DND-41 (cell line): Measurements from ENCODE around the gene HM13.

Source experiments
- EZH2 ChIP-seq: IDR thresholded peaks from 3 replicates; pipeline ENCODE4 v1.6.1; 2012; ENCODE audit warnings: borderline replicate concordance, low read depth, mild to moderate bottlenecking, moderate library complexity, low read length, inconsistent platforms; ENCODE audit not compliant: severe bottlenecking
- TF ChIP-seq, protein P1 (sequence below): IDR thresholded peaks from 2 replicates; pipeline ENCODE4 v1.5.1; 2012; ENCODE audit warnings: borderline replicate concordance, low read length, moderate library complexity, mild to moderate bottlenecking; ENCODE audit not compliant: poor library complexity, severe bottlenecking; ENCODE audit errors: extremely low read depth

GRCh38 chr20:31536575-31536974 is 22.3 kb downstream of the HM13 start:
- TF ChIP-seq, protein P1, sequence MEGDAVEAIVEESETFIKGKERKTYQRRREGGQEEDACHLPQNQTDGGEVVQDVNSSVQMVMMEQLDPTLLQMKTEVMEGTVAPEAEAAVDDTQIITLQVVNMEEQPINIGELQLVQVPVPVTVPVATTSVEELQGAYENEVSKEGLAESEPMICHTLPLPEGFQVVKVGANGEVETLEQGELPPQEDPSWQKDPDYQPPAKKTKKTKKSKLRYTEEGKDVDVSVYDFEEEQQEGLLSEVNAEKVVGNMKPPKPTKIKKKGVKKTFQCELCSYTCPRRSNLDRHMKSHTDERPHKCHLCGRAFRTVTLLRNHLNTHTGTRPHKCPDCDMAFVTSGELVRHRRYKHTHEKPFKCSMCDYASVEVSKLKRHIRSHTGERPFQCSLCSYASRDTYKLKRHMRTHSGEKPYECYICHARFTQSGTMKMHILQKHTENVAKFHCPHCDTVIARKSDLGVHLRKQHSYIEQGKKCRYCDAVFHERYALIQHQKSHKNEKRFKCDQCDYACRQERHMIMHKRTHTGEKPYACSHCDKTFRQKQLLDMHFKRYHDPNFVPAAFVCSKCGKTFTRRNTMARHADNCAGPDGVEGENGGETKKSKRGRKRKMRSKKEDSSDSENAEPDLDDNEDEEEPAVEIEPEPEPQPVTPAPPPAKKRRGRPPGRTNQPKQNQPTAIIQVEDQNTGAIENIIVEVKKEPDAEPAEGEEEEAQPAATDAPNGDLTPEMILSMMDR, result no peak
- no peak for TF ChIP-seq EZH2
